Activated CD8-positive, alpha-beta memory T cell treated with anti-CD3 and anti-CD28 coated beads, Interleukin-2, amount 50 U/mL, for 48 hours (primary cell): ENCODE measurements around the gene CRYBA4.

ENCODE experiments used
- DNase-seq: peaks from one replicate; pipeline ENCODE4 v3.0.0-alpha.2; 2020

CRYBA4 gene

GRCh38 chr22:26621663-26622062 is at the start of gene CRYBA4:
CRYBA4 (plus strand) TSS chr22:26621963; CDS start chr22:26622597, 634 bp downstream.
- DNase-seq = no peak

GRCh38 chr22:26573026-26573662 is 48.6 kb upstream of the CRYBA4 start:
- no peak for DNase-seq

DNA sequence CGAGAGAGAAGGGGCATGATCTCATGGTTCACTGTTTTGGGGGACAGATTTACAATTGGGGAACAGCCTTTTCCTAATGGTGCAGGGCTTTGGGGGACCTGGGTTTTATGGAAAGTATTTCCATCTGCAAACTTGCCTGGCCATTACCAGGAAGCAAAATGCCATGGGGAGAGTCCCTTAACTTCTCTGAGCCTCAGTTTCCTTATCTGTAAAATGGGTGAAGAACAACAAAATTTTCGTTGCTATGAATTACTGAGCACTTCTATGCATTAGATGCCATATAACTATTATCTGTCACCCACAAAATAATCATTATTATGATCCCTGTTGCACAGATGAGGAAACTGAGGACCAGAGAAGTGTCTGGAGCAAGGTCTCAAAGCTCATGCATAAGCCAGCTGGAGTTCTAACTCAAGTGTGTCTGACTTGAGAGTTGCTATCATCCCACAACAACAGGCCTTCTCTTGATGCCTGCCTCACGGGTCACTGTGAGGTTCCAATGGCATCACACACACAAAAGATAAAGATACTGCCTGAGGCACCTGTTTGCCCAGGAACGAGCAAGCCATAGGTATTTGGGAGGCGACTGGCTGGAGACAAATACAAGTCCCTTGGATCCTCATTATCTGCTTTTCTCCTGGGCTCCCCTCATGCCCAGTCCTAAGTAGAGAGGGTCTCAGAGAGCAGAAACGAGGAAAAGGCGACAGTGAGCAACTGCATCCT is 47.6 kb upstream of the CRYBA4 start:
- DNase-seq = no peak

GRCh38 chr22:26576026-26576680 is 45.6 kb upstream of the CRYBA4 start:
- DNase-seq = no peak

DNA sequence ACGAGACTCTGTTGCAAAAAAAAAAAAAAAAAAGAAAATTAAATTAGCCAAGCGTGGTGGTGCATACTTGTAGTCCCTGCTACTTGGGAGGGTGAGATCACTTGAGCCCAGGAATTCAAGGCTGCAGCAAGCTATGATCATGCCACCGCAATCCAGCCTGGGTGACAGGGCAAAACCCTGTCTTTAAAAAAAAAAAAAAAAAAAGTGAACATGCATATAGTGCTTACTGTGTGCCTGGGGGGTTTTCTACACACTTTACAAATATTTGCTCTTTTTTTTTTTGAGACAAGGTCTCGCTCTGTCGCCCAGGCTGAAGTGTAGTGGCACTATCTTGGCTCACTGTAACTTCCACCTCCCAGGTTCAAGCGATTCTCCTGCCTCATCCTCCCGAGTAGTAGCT is 44.7 kb upstream of the CRYBA4 start:
- DNase-seq = no peak

- DNase-seq = peak; percentile 74
These were observed 42.4 kb upstream of the CRYBA4 start for GRCh38 chr22:26579331-26579886.

- no peak for DNase-seq
These were observed 41.4 kb upstream of the CRYBA4 start for GRCh38 chr22:26580240-26580962.

GRCh38 chr22:26581026-26581425 is 40.7 kb upstream of the CRYBA4 start:
- DNase-seq = no peak

DNA sequence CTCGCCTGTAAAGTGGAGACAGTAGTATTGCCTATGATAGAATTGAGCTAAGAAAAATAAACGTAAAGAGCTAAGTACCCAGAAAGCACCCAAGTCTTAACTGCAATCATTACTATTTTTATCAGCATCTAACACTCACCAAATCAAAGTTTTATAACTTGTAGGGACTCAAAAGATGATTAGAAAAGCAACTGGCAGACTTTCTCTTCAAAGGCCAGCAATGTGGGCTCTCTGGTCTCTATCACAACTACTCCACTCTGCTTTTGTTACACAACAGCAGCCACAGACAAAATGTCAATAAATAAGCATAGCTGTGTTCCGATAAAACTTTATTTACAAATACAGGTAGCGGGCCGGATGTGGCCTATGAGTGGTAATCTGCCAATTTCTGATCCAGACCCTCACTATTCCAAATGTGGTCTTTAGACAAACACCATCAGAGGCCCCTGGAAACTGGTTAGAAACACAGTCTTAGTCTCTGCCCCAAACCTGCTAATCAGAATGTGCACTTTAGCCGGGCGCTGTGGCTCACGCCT is 40.1 kb upstream of the CRYBA4 start:
- DNase-seq = no peak

- DNase-seq = no peak
These were observed 37.8 kb upstream of the CRYBA4 start for GRCh38 chr22:26584010-26584409.

DNA sequence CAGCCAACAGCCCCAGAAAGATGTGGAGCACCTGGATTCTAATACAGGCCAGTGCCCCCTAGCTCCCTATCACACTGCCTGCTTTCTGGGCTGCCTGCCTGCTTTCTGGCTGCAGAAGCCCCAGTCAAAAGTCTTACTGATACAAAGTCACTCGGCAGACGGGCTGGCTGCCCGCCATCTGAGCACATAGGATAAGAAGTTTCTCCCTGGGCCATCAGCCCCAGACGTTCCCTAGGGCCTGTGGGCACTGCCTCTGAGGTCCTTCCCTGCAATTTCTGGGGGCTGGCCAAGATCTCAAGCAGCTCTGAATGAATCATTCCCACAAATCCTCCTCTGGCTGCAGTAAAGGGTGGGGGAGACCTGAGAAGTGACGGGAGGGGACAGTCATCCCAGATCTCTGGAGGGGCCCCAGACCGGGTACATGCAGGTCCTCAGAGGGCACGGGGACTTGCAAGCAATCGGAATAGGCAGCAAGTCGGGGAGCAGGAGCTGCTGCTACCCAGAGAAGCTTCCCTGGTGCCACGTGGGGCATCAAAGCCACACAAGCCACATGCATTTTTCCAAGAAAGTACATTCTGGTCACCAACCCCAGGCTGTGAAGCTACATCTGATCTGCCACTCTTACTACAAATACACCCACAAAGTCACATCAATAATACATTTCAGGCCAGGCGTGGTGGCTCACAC is 36.5 kb upstream of the CRYBA4 start:
- DNase-seq = no peak

DNA sequence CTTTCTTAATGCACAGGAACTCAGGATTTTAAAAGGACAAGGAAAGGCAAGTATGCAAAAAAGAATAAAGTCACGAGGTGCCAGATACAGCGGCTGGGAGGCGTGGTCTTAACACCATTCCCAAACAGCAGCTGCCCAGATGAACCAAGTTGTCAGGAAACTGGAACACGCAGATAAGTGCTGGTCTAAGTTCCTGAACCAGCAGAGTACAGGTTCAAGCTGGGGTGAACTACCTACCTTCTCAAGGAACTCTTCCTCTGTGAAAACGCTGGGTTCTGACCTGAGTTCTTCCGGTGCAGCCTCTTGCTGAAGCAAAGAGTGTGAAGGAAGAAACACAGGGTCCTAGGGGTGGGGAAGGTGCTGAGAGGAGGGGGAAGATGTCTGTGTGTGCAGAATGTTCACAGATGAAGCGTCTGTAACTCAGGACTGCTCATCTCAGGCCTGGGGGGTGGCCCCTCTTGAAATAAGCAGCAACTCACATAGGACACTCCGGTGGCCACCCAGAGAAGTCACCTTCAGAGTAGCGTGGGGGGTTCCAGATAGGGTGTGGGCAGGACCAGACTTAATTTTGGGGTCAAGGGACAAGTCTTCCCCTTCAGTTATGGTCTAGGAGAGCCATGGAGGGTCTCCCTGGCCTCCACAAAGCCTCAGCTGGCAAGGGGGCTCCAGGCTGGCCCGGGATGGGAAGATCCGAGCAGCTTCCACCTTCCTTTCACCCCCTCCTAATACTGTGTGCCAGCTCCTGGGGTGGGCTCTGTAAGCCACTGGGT is 35.0 kb upstream of the CRYBA4 start:
- DNase-seq = no peak

GRCh38 chr22:26587991-26588613 is 33.7 kb upstream of the CRYBA4 start:
- DNase-seq = no peak

DNA sequence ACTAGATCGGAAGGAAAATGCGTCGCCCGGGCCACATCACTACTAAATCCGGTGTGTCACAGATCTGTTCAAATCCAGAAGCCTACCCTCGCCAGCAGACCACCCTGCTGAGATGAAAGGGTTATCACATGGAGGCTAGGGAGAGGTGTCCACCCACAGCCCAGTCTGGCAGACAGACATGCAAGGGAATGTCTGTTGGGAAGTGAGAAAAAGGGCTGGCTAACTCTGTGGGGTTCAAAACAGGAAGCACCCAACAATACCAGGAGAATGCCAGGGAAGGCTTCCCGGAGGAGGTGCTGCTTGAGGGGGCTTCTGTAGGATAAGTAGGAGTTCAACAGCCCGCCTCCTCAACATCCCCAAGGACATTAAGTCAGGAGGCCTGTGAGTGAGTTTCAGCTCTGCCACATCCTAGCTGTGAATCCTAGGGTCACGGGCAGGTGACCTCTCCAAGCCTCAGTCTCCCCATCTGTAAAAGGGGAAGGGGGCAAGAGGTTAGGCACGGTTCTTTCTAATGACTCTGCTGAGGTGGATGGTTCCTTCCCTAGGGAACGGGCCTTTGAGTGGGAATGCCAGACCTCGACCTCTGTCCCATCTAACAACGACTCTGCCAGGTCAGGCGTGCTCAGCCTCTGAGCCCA is 32.9 kb upstream of the CRYBA4 start:
- DNase-seq = no peak

- DNase-seq = peak; percentile 74
These were observed 32.4 kb upstream of the CRYBA4 start for GRCh38 chr22:26589367-26589844.

- peak; percentile 90 for DNase-seq
These were observed 31.7 kb upstream of the CRYBA4 start, which contains the start of gene TPST2 for GRCh38 chr22:26589845-26590736. TPST2 (minus strand) TSS chr22:26590132; CDS start chr22:26541630, 48,502 bp downstream.

- peak; percentile 68 for DNase-seq
These were observed 29.3 kb upstream of the CRYBA4 start for GRCh38 chr22:26592421-26592891.

DNA sequence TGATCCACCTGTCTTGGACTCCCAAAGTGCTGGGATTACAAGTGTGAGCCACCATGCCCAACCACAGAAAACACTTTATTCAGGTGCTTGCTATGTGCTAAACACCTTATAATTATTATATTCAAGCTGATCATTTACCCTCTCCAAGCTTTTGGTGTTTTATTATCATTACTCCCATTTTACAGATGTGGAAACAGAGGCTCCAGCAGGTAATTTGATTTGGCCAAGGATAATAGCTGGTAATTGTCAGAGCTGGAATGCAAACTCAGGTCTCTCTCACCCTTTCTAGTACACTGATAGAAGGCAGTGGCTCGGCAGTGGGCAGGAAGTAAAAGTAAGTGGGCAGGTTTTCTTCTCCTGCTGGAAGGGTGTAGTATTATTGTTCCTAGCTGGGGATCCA is 28.0 kb upstream of the CRYBA4 start:
- DNase-seq = no peak

GRCh38 chr22:26597026-26597425 is 24.7 kb upstream of the CRYBA4 start:
- DNase-seq = no peak
